Epithelial cell of umbilical artery (primary cell): Measurements from ENCODE around the gene TBC1D7. TPM values are rescaled to one million over a fixed set of nuclear protein-coding genes. Genes with fewer than 3 reads are reported as not detected.

Experiments
- total RNA-seq: library from RNA; depleted of rRNA; stranded (reverse); fragments of >200 nt; gene quantifications from 2 replicates; pipeline ENCODE4 v1.2.3, GENCODE V29; 2014

Gene TBC1D7
- total RNA-seq: 30.5 TPM in 2 replicates

DNA sequence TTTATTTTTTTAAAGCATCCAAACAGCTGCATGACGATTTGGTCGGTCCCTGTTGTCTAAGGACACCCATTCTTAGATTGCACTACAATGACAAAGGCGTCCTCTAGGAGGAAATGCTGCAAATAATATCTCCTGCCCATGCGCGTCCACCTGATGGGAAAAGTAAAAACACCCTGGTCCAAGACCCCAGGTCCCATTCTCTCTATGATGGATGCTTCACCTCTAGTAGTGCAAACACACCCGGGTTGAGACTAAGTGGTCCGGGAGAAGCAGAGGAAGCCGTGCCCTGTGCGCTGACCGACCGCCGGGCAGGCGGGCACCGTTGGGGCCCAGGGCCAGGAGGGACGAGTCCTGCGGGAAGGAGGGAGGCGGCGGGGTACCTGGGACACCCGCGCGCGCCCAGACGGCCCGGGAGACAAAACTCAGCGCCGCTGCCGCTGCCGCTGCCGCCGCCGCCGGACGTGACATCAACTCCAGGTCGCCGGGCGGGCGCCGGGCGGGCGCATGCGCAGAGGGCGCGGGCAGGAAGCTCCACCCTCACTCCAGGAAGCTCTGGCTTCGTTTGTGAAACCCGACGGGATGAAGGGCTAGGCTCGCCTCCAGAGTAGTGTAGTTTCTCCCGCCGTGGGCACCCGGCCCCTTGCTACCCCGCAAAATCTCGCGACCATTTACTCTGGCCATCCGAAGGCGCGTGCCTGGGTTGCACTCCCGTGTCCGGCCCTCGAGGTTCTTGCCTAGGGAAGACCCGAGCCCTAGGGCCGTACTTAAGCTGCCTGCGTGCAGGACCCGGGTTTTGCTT is at the start of gene TBC1D7:
TSS of gene TBC1D7 (minus strand) at position 462 of the 799 bp plus-strand sequence. CDS start 1,639 bp downstream, outside the sequence.

Other genes starting within 250 kb of the TBC1D7 start
- 34.4 and 83.9 TPM in 2 replicates for gene GFOD1, start 159.1 kb upstream of the TBC1D7 start, total RNA-seq
- gene SIRT5, start 246.1 kb upstream of the TBC1D7 start, total RNA-seq: 6.8 and 11.1 TPM in 2 replicates